ENCODE results near the gene EIF4H. TPM values are rescaled to one million over a fixed set of nuclear protein-coding genes. Genes with fewer than 3 reads are reported as not detected.
"Not testable (repeated sequence)": the region's sequence is repeated elsewhere in the genome, so short reads cannot be mapped to it uniquely, and the experiment has no call there.

The EIF4H gene
- total and polyA plus RNA-seq, 9 of the 15 experiments (the other 6 are each of a cell fraction or from before 2014, with no cell fraction given): 11.0 to 435 (median 319) TPM

GRCh38 chr7:74165867-74166593, 8.1 kb upstream of the EIF4H start (continued):
- TF ChIP-seq HOMEZ (CRISPR knock-in tag; IDR thresholded peaks at IDR 0.05) (no peak), NFE2 (IDR thresholded peaks at IDR 0.05; ENCODE audit: low read depth) (no peak), ZNF143 (CRISPR knock-in tag; IDR thresholded peaks at IDR 0.05) (no peak), TCF7L2 (IDR thresholded peaks at IDR 0.05; ENCODE audit: low read depth, low read length) (no peak), TRIM28 (IDR thresholded peaks at IDR 0.05) (no peak), SLC30A9 (CRISPR knock-in tag; IDR thresholded peaks at IDR 0.05) (no peak), MBD2 (IDR thresholded peaks at IDR 0.05; ENCODE audit: borderline replicate concordance, low read depth) (no peak), DACH1 (IDR thresholded peaks at IDR 0.05; ENCODE audit: partially characterized antibody) (no peak), FOXK2 (conservative IDR thresholded peaks at IDR 0.05 in 1 of 2, IDR thresholded peaks at IDR 0.05 in 1 of 2; ENCODE audit: low read depth in 2 of 2) (no peak), ZFP1 (CRISPR knock-in tag; IDR thresholded peaks at IDR 0.05) (no peak)

GRCh38 chr7:74167324-74167723, 6.8 kb upstream of the EIF4H start:
- FAIRE-seq; CTCF ChIA-PET (ENCODE audit: low intra/inter-chr PET ratio); H3K4me1 ChIP-seq (replicated peaks in 1 of 2; ENCODE audit: control insufficient read depth in 2 of 2, insufficient read depth in 2 of 2, low read length in 2 of 2); ATAC-seq; H3K9me3 ChIP-seq (replicated peaks; ENCODE audit: control insufficient read depth, insufficient read depth, low read depth, low read length); H3K36me3 ChIP-seq (ENCODE audit: control insufficient read depth, insufficient read depth, low read length); intact Hi-C loops (cut with micrococcal nuclease); H4K20me1 ChIP-seq (replicated peaks; ENCODE audit: control insufficient read depth, insufficient read depth, low read length); H3K9ac ChIP-seq (ENCODE audit: insufficient read depth in 1 of 2, low read depth in 2 of 2, low read length in 2 of 2); in situ Hi-C loops (cut with MboI); H3K9me1 ChIP-seq (ENCODE audit: control insufficient read depth, insufficient read depth, low read length); H3K27ac ChIP-seq (ENCODE audit: extremely low read depth, low read depth, low read length); DNase-seq (ENCODE audit: extremely low read depth in 1 of 4, low spot score in 3 of 4); H3K4me3 ChIP-seq; BruUV-seq (replicated peaks); H3K27me3 ChIP-seq (ENCODE audit: control insufficient read depth in 2 of 2, insufficient read depth in 2 of 2, low read length in 2 of 2); H2AFZ ChIP-seq (ENCODE audit: low read depth, low read length); H3K79me2 ChIP-seq (ENCODE audit: control insufficient read depth, insufficient read depth, low read length); H3K4me2 ChIP-seq (ENCODE audit: insufficient read depth, low read length): not testable (repeated sequence)
- WGBS (ENCODE audit: insufficient coverage, low coverage, missing lambda C conversion rate): 77% methylated on average over 6 of the region's 6 CpGs
- POLR2A ChIA-PET: interaction anchor here (0.6 kb wide), 1 partner anchor 17 kb away, joined by 3 read pairs; no protein-coding TSS in a partner anchor

All from K562 (cell line).